Stimulated activated naive CD8-positive, alpha-beta T cell treated with anti-CD3 and anti-CD28 coated beads, Interleukin-15, amount 100 ng/mL, for 72 hours (primary cell): Measurements from ENCODE around the gene IGFL2.
"Not testable (repeated sequence)": the region's sequence is repeated elsewhere in the genome, so short reads cannot be mapped to it uniquely, and the experiment has no call there.

Experiments
- ATAC-seq: fragments of 150-1000 bp; cut with Tn5 transposase; 2 replicates; pipeline ENCODE4 v1.10.0; 2021; ENCODE audit warnings: mild to moderate bottlenecking, moderate library complexity
- DNase-seq, 2 donors: peaks; one replicate each; pipeline ENCODE4 v3.0.0; 2021 to 2022
- H3K27ac Mint-ChIP-seq, 2 donors: one replicate each; pipeline ENCODE4 v1.8.0; 2022; ENCODE audit warnings: mild to moderate bottlenecking in 2 of 2, mixed read lengths in 2 of 2, moderate library complexity in 2 of 2
- H3K27me3 Mint-ChIP-seq: one replicate; pipeline ENCODE4 v1.8.0; 2022; ENCODE audit warnings: mixed read lengths
- H3K4me1 Mint-ChIP-seq: one replicate; pipeline ENCODE4 v1.8.0; 2022; ENCODE audit warnings: mild to moderate bottlenecking, mixed read lengths
- H3K4me3 Mint-ChIP-seq, 2 donors: one replicate each; pipeline ENCODE4 v1.8.0; 2022; ENCODE audit warnings: mild to moderate bottlenecking in 2 of 2, mixed read lengths in 2 of 2, moderate library complexity in 1 of 2
- H3K9me3 Mint-ChIP-seq, 2 donors: one replicate each; pipeline ENCODE4 v1.8.0; 2022; ENCODE audit warnings: mixed read lengths in 2 of 2

Gene IGFL2

GRCh38 chr19:46147791-46148288 is at the start of gene IGFL2:
TSS of gene IGFL2 (plus strand) at chr19:46148238. CDS start at chr19:46148279, 41 bp downstream.
- Mint-ChIP-seq H3K27ac (no peak within 1 kb of the TSS), H3K4me3 (no peak within 1 kb of the TSS), H3K27me3 (peaks cover 83% of the 10 kb centered on the region), H3K4me1 (peaks cover 12% of the 10 kb centered on the region), H3K9me3 (no peaks in the 10 kb centered on the region)
- ATAC-seq, result peak; percentile 56
- DNase-seq, result no peak

- ATAC-seq, result no peak
- Mint-ChIP-seq H3K4me1 (no peaks in the 10 kb centered on the region), H3K9me3 (peaks cover 20 to 32% of the 10 kb centered on the region in 2 donors), H3K27ac (no peak overlapping the region), H3K4me3 (no peak overlapping the region), H3K27me3 (peaks cover 53% of the 10 kb centered on the region)
- DNase-seq, result no peak
Measured at GRCh38 chr19:46100344-46100743, 47.7 kb upstream of the IGFL2 start.

GRCh38 chr19:46101293-46101692 is 46.7 kb upstream of the IGFL2 start:
- no peaks in the 10 kb centered on the region for H3K4me1 Mint-ChIP-seq
- DNase-seq (no peak), ATAC-seq (no peak)
- peaks cover 20 to 26% of the 10 kb centered on the region in 2 donors for H3K9me3 Mint-ChIP-seq
- no peak overlapping the region for H3K27ac Mint-ChIP-seq
- peaks cover 44% of the 10 kb centered on the region for H3K27me3 Mint-ChIP-seq
- H3K4me3 Mint-ChIP-seq, result no peak overlapping the region

GRCh38 chr19:46102333-46102732 is 45.7 kb upstream of the IGFL2 start:
- not testable (repeated sequence) for H3K4me3 Mint-ChIP-seq, DNase-seq, H3K4me1 Mint-ChIP-seq, ATAC-seq, H3K27ac Mint-ChIP-seq
- peaks cover 33% of the 10 kb centered on the region for H3K27me3 Mint-ChIP-seq
- peaks cover 14 to 16% of the 10 kb centered on the region in 2 donors for H3K9me3 Mint-ChIP-seq

DNA sequence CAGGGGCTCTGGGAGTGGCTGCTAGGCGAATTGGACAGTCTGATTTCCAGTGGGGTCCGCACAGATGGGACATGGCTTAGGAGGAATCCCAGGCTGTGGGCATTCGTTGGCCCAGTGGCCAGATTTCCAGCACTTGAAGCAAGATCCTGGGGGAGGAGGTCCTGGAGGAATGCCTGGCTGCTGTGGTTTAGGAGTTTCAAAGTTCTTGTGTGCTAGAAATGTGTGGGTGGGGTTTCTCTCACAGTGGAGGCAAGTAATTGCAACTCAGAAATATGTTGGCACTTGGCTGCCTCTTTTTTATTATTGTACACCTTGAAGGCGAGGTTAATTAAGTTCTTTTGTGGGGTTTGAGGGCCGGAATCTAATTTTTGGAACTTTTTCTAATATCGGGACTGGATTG is 40.7 kb upstream of the IGFL2 start:
- DNase-seq (no peak), ATAC-seq (no peak)
- no peaks in the 10 kb centered on the region for H3K9me3 Mint-ChIP-seq
- no peak overlapping the region for H3K4me3 Mint-ChIP-seq
- peaks cover 3% of the 10 kb centered on the region for H3K27me3 Mint-ChIP-seq
- no peaks in the 10 kb centered on the region for H3K4me1 Mint-ChIP-seq
- no peak overlapping the region for H3K27ac Mint-ChIP-seq

DNA sequence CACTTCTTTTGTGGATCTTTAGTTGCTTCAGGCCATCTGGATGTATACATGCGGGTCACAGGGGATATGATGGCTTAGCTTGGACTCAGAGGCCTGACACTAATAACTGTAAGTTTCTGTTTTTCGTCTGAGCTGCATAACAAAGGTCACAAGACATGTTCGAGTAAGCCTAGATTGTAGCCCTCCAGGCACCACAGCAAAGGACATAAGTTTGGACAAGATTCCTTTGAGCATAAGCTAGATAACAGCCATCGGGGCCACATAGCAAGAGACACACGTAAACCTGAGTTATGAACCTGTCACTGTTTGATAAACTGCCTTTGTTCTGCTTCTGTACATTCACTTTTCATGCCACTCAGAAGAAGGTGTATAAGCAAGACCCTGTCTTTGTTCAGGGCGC is 38.2 kb upstream of the IGFL2 start:
- no peak for DNase-seq
- ATAC-seq, result no peak
- Mint-ChIP-seq H3K9me3 (no peaks in the 10 kb centered on the region), H3K4me3 (no peak overlapping the region), H3K27me3 (peaks cover 28% of the 10 kb centered on the region), H3K27ac (no peak overlapping the region), H3K4me1 (peaks cover 10% of the 10 kb centered on the region)

- no peak overlapping the region for H3K4me3 Mint-ChIP-seq
Measured at GRCh38 chr19:46111376-46111775, 36.7 kb upstream of the IGFL2 start.

DNA sequence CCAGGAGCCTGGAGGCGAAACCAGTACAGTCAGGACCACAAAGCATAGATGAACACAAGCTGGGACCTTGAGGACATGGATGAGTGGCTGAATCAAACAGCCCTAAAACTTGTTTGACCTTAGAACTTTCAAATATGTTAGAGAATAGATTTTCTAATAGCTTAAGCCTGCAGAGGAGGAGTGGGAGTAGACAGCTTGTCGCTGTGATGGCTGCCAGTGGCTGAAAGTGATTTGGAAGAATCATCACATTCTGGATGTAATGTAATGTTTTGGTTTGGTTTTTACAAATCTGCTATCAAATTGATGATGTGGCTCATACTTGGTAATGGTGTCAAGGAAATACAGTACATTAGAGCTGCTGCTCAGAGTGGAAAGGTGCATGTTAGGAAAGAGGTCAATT is 35.5 kb upstream of the IGFL2 start:
- ATAC-seq (no peak), DNase-seq (no peak)
- Mint-ChIP-seq H3K27me3 (peaks cover 40% of the 10 kb centered on the region), H3K27ac (no peak overlapping the region), H3K4me1 (peaks cover 24% of the 10 kb centered on the region), H3K4me3 (no peak overlapping the region), H3K9me3 (no peaks in the 10 kb centered on the region)

More at GRCh38 chr19:46111376-46111775, 36.7 kb upstream of the IGFL2 start:
- peaks cover 34% of the 10 kb centered on the region for H3K27me3 Mint-ChIP-seq
- peaks cover 24% of the 10 kb centered on the region for H3K4me1 Mint-ChIP-seq
- ATAC-seq (no peak), DNase-seq (no peak)
- H3K27ac Mint-ChIP-seq, result no peak overlapping the region
- H3K9me3 Mint-ChIP-seq, result no peaks in the 10 kb centered on the region

- H3K9me3 Mint-ChIP-seq, result no peaks in the 10 kb centered on the region
- ATAC-seq (no peak), DNase-seq (no peak)
- H3K4me3 Mint-ChIP-seq, result no peak overlapping the region
- no peak overlapping the region for H3K27ac Mint-ChIP-seq
- peaks cover 52% of the 10 kb centered on the region for H3K27me3 Mint-ChIP-seq
- peaks cover 24% of the 10 kb centered on the region for H3K4me1 Mint-ChIP-seq
Measured at GRCh38 chr19:46113726-46114125, 34.3 kb upstream of the IGFL2 start.

- peak overlapping the region in 1 of 2 donors; percentile 33 for H3K4me3 Mint-ChIP-seq
- no peak overlapping the region for H3K27ac Mint-ChIP-seq
- H3K9me3 Mint-ChIP-seq, result no peaks in the 10 kb centered on the region
- ATAC-seq, result peak; percentile 100
- peaks cover 69% of the 10 kb centered on the region for H3K27me3 Mint-ChIP-seq
- DNase-seq, result peak; percentile 64 to 75
- H3K4me1 Mint-ChIP-seq, result peaks cover 24% of the 10 kb centered on the region
Measured at GRCh38 chr19:46115396-46116106, 32.5 kb upstream of the IGFL2 start.

- ATAC-seq (no peak), DNase-seq (no peak)
- Mint-ChIP-seq H3K27me3 (peaks cover 72% of the 10 kb centered on the region), H3K4me1 (peaks cover 24% of the 10 kb centered on the region), H3K27ac (no peak overlapping the region), H3K9me3 (no peaks in the 10 kb centered on the region), H3K4me3 (no peak overlapping the region)
Measured at GRCh38 chr19:46116121-46116520, 31.9 kb upstream of the IGFL2 start.

DNA sequence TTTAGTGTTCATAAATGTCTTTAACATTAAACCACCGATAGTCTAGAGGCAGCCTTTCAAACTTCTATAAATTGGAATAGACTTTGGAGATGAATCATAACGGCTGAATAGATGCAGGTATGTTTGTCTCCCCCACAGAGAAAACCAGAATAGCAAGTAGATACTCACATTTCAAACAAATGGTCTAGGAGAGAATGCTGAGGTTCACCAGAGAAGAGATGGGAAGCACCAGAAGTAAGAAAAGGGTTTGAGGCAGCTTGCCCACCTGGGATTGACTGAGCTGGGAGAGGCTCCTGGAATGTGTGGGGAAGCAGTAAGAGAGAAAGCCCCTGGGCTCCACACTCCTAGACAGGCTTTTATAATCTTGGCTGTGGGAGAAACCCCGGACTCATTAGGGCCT is 29.9 kb upstream of the IGFL2 start:
- H3K27me3 Mint-ChIP-seq, result peaks cover 68% of the 10 kb centered on the region
- ATAC-seq, result no peak
- H3K4me3 Mint-ChIP-seq, result no peak overlapping the region

GRCh38 chr19:46124638-46125115 is 23.4 kb upstream of the IGFL2 start, which contains the start of gene IGFL3:
TSS of gene IGFL3 (minus strand) at chr19:46124688. CDS start at chr19:46124649, 39 bp downstream.
- DNase-seq, result no peak

More for the DNA sequence above, 29.9 kb upstream of the IGFL2 start:
- H3K9me3 Mint-ChIP-seq, result no peaks in the 10 kb centered on the region
- H3K27ac Mint-ChIP-seq, result no peak overlapping the region
- peaks cover 24% of the 10 kb centered on the region for H3K4me1 Mint-ChIP-seq
- no peak for DNase-seq

DNA sequence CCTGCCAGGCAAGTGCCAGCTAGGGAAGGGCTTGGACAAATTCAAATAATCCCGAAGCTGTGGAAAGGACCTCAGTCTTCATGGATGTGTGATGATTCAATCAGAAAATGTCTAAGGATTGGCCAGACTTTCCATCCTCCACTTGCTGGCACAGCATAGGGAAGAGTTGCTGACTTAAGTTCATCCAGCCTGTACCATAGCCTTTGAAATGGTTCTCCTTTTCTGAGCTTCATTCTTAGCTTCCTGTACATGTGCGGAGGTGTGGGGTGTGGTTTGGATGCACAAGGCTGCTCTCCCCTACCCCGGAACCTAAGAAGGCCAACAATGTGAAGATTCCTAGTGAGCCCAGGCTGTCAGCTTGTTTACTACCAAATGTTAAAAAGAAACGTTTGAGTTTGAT is 22.6 kb upstream of the IGFL2 start:
- Mint-ChIP-seq H3K9me3 (no peaks in the 10 kb centered on the region), H3K4me3 (no peak overlapping the region)
- no peak for ATAC-seq

More at GRCh38 chr19:46124638-46125115, 23.4 kb upstream of the IGFL2 start, which contains the start of gene IGFL3:
- no peaks in the 10 kb centered on the region for H3K4me1 Mint-ChIP-seq
- H3K4me3 Mint-ChIP-seq, result no peak within 1 kb of the TSS
- H3K27ac Mint-ChIP-seq, result no peak within 1 kb of the TSS
- no peaks in the 10 kb centered on the region for H3K9me3 Mint-ChIP-seq
- no peak for ATAC-seq
- peaks cover 78% of the 10 kb centered on the region for H3K27me3 Mint-ChIP-seq

GRCh38 chr19:46126086-46126580 is 21.9 kb upstream of the IGFL2 start:
- Mint-ChIP-seq H3K27ac (no peak overlapping the region), H3K4me1 (no peaks in the 10 kb centered on the region), H3K27me3 (peaks cover 74% of the 10 kb centered on the region), H3K9me3 (no peaks in the 10 kb centered on the region), H3K4me3 (no peak overlapping the region)
- ATAC-seq (no peak), DNase-seq (no peak)

More for the DNA sequence above, 22.6 kb upstream of the IGFL2 start:
- no peak for DNase-seq
- Mint-ChIP-seq H3K27me3 (peaks cover 78% of the 10 kb centered on the region), H3K4me1 (no peaks in the 10 kb centered on the region), H3K27ac (no peak overlapping the region)

DNA sequence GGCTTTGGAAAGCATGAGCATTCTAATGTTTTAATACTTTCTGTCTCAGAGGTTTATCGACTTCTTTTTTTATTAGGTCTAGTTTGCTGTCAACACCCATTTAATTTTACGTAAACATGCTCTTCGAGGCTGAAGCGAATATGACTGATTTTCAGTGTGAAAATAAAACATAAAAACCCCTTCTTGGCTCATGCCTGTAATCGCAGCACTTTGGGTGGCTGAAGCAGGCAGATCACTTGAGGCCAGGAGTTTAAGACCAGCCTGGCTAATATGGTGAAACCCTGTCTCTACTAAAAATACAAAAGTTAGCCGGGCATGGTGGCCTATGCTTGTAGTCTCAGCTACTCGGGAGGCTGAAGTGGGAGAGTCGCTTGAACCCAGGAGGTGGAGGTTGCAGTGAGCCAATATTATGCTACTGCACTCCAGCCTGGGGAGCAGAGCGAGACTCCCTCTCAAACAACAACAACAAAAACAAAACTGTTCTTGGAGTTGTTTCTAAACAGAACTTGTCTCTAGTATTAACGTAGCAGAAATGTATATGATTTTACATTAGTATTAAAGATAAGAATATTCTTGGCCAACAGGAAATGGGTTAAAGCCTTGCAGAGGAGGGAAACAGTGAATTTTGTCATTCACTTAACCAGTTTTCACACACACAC is 16.4 kb upstream of the IGFL2 start:
- peaks cover 79% of the 10 kb centered on the region for H3K27me3 Mint-ChIP-seq
- no peaks in the 10 kb centered on the region for H3K4me1 Mint-ChIP-seq
- no peak overlapping the region for H3K27ac Mint-ChIP-seq
- no peak overlapping the region for H3K4me3 Mint-ChIP-seq
- no peaks in the 10 kb centered on the region for H3K9me3 Mint-ChIP-seq
- no peak for DNase-seq
- ATAC-seq, result no peak
